WTC11 (cell line): Measurements from ENCODE around the gene UFC1. TPM values are rescaled to one million over a fixed set of nuclear protein-coding genes. Genes with fewer than 3 reads are reported as not detected.

Experiments used
- ATAC-seq: fragments of 200-7000 bp; cut with Tn5 transposase; 2 replicates; pipeline ENCODE4 v1.10.0; 2021; ENCODE audit warnings: mild to moderate bottlenecking, moderate library complexity
- CTCF ChIA-PET: fragments of 300-600 bp; sonication (Branson Sonifier 250); formaldehyde crosslinking; loops from one replicate; lab custom pipeline; 2021; ENCODE audit warnings: antibody characterized with exemption; lab: Charles Lee
- POLR2A ChIA-PET: fragments of 350-600 bp; sonication (Branson Sonifier 250); formaldehyde crosslinking; loops from one replicate; lab custom pipeline; 2021; ENCODE audit warnings: antibody characterized with exemption; lab: Charles Lee
- DNase-seq: peaks from one replicate; pipeline ENCODE4 v3.0.0; 2021; ENCODE audit warnings: low spot score
- H3K27ac Mint-ChIP-seq: 2 replicates; pipeline ENCODE4 v1.8.0; 2021; ENCODE audit warnings: mixed read lengths
- H3K27me3 Mint-ChIP-seq: 2 replicates; pipeline ENCODE4 v1.8.0; 2021; ENCODE audit warnings: low read depth, mild to moderate bottlenecking, moderate library complexity, mixed read lengths
- H3K36me3 Mint-ChIP-seq: 2 replicates; pipeline ENCODE4 v1.8.0; 2021; ENCODE audit warnings: mixed read lengths
- H3K4me1 Mint-ChIP-seq: 2 replicates; pipeline ENCODE4 v1.8.0; 2022; ENCODE audit warnings: mixed read lengths
- H3K4me3 Mint-ChIP-seq: 2 replicates; pipeline ENCODE4 v1.8.0; 2021; ENCODE audit warnings: mild to moderate bottlenecking, moderate library complexity, mixed read lengths
- H3K9me3 Mint-ChIP-seq: 2 replicates; pipeline ENCODE4 v1.8.0; 2021; ENCODE audit warnings: mixed read lengths
- AFF4 ChIP-seq: sonication (generic); formaldehyde crosslinking; IDR thresholded peaks from 2 replicates; pipeline ENCODE4 v1.8.1; 2023; ENCODE audit warnings: mild to moderate bottlenecking, missing genetic modification reagents, borderline replicate concordance
- ATF6 ChIP-seq: sonication (generic); formaldehyde crosslinking; IDR thresholded peaks from 2 replicates; pipeline ENCODE4 v1.8.1; 2023; ENCODE audit warnings: mild to moderate bottlenecking, missing genetic modification reagents
- ELF4 ChIP-seq: sonication (generic); formaldehyde crosslinking; IDR thresholded peaks from 2 replicates; pipeline ENCODE4 v1.8.1; 2022; ENCODE audit warnings: low read depth, mild to moderate bottlenecking, moderate library complexity, missing genetic modification reagents
- EMX1 ChIP-seq: fragments of 250-450 bp; sonication (Bioruptor Pico); IDR thresholded peaks from 2 replicates; pipeline ENCODE4 v1.8.0; 2021; ENCODE audit warnings: mild to moderate bottlenecking
- FOXJ3 ChIP-seq: sonication (generic); formaldehyde crosslinking; IDR thresholded peaks from 2 replicates; pipeline ENCODE4 v1.9.0; 2021; ENCODE audit warnings: missing genetic modification reagents, mild to moderate bottlenecking, borderline replicate concordance
- FOXK1 ChIP-seq: sonication (generic); formaldehyde crosslinking; IDR thresholded peaks from 2 replicates; pipeline ENCODE4 v1.8.0; 2022; ENCODE audit warnings: mild to moderate bottlenecking, moderate library complexity, missing genetic modification reagents
- GRHL2 ChIP-seq: fragments of 250-450 bp; sonication (Bioruptor Pico); IDR thresholded peaks from 2 replicates; pipeline ENCODE4 v1.8.0; 2022; ENCODE audit warnings: mild to moderate bottlenecking, moderate library complexity; ENCODE audit not compliant: insufficient replicate concordance, severe bottlenecking
- IRF2 ChIP-seq: sonication (generic); formaldehyde crosslinking; IDR thresholded peaks from 2 replicates; pipeline ENCODE4 v1.8.0; 2022; ENCODE audit warnings: low read depth, missing genetic modification reagents, borderline replicate concordance
- MXD4 ChIP-seq: fragments of 250-450 bp; sonication (Bioruptor Pico); IDR thresholded peaks from 2 replicates; pipeline ENCODE4 v1.8.0; 2021; ENCODE audit warnings: mild to moderate bottlenecking, moderate library complexity, borderline replicate concordance
- NFE2L1 ChIP-seq: sonication (generic); formaldehyde crosslinking; IDR thresholded peaks from 2 replicates; pipeline ENCODE4 v1.8.1; 2023; ENCODE audit warnings: missing genetic modification reagents
- NR1H2 ChIP-seq: sonication (generic); formaldehyde crosslinking; IDR thresholded peaks from 2 replicates; pipeline ENCODE4 v1.9.0; 2021; ENCODE audit warnings: mild to moderate bottlenecking, moderate library complexity, missing genetic modification reagents
- USF1 ChIP-seq: sonication (generic); formaldehyde crosslinking; IDR thresholded peaks from 2 replicates; pipeline ENCODE4 v1.8.0; 2022; ENCODE audit warnings: mild to moderate bottlenecking, missing genetic modification reagents
- ZNF121 ChIP-seq: sonication (generic); formaldehyde crosslinking; IDR thresholded peaks from 2 replicates; pipeline ENCODE4 v1.8.0; 2023; ENCODE audit warnings: missing genetic modification reagents
- ZNF232 ChIP-seq: sonication (generic); formaldehyde crosslinking; IDR thresholded peaks from 2 replicates; pipeline ENCODE4 v1.8.0; 2022; ENCODE audit warnings: mild to moderate bottlenecking, missing genetic modification reagents
- ZNF425 ChIP-seq: fragments of 250-450 bp; sonication (Bioruptor Pico); conservative IDR thresholded peaks from 2 replicates; pipeline ENCODE4 v1.9.0; 2021; ENCODE audit warnings: mild to moderate bottlenecking
- ZSCAN18 ChIP-seq: fragments of 250-450 bp; sonication (Bioruptor Pico); IDR thresholded peaks from 2 replicates; pipeline ENCODE4 v2.1.2; 2022; ENCODE audit warnings: mild to moderate bottlenecking, moderate library complexity
- total RNA-seq: library from RNA; stranded (reverse); gene quantifications from 3 replicates; pipeline ENCODE4 v1.2.3, GENCODE V29; 2021

Gene UFC1
- total RNA-seq, 1 experiment from 2014 or later, result 56.2 TPM

GRCh38 chr1:161165742-161166668 lies 12.2 kb downstream of the UFC1 start, which contains the start of gene PPOX (continued):
- TF ChIP-seq AFF4 (CRISPR knock-in tag), result no peak
- peak; percentile 64; the same call in 1 of the 2 replicates for TF ChIP-seq USF1
- TF ChIP-seq ZSCAN18 (CRISPR knock-in tag), result no peak
- no peak for TF ChIP-seq FOXJ3 (CRISPR knock-in tag)
- TF ChIP-seq EMX1 (CRISPR knock-in tag), result no peak
- 0 out of 2 replicates have a peak, but pooled peaks have one; percentile 19 for TF ChIP-seq ZNF232 (CRISPR knock-in tag)
- no peak for TF ChIP-seq NR1H2 (CRISPR knock-in tag)
- no peak for TF ChIP-seq NFE2L1 (CRISPR knock-in tag)
- TF ChIP-seq IRF2 (CRISPR knock-in tag), result no peak
- TF ChIP-seq ATF6 (CRISPR knock-in tag), result no peak

GRCh38 chr1:161166669-161167548 lies 13.1 kb downstream of the UFC1 start:
- ChIA-PET POLR2A (interaction anchor here (0.6 to 2.5 kb wide), 6 partner anchors 10 to 59 kb away, joined by 3 to 13 read pairs (median 6); partner anchors contain the start of genes ADAMTS4, B4GALT3, DEDD and TOMM40L), CTCF (interaction anchor here (0.6 to 2.8 kb wide), 22 partner anchors 9 to 215 kb away, joined by 3 to 41 read pairs (median 6); partner anchors contain the start of genes ADAMTS4, B4GALT3, DEDD and F11R)
- Mint-ChIP-seq H3K9me3 (no peaks in the 10 kb centered on the region), H3K4me1 (peaks cover 8% of the 10 kb centered on the region), H3K36me3 (peaks cover 27% of the 10 kb centered on the region), H3K4me3 (peak overlapping the region; percentile 79), H3K27me3 (no peaks in the 10 kb centered on the region), H3K27ac (peak overlapping the region; percentile 13)
- DNase-seq (peak; percentile 47), ATAC-seq (peak; percentile 6)
- TF ChIP-seq ELF4 (CRISPR knock-in tag) (no peak), ZNF232 (CRISPR knock-in tag) (no peak), ZNF121 (CRISPR knock-in tag) (no peak), NFE2L1 (CRISPR knock-in tag) (no peak), ATF6 (CRISPR knock-in tag) (no peak), MXD4 (CRISPR knock-in tag) (no peak), ZNF425 (CRISPR knock-in tag) (no peak), ZSCAN18 (CRISPR knock-in tag) (no peak), FOXK1 (CRISPR knock-in tag) (no peak), GRHL2 (no peak)
